WTC11 (cell line): ENCODE results near the gene SHPK. TPM values are rescaled to one million over a fixed set of nuclear protein-coding genes. Genes with fewer than 3 reads are reported as not detected.

Experiments
- total RNA-seq: library from RNA; stranded (reverse); gene quantifications from 3 replicates; pipeline ENCODE4 v1.2.3, GENCODE V29; 2021

The SHPK gene
- total RNA-seq, 1 experiment from 2014 or later = 29.2 TPM

Other genes starting within 250 kb of the SHPK start
- gene OR3A2, start 249.9 kb downstream of the SHPK start, total RNA-seq = not detected in 3 replicates
- gene OR1E1, start 237.8 kb downstream of the SHPK start, total RNA-seq = not detected in 3 replicates
- gene OR3A3, start 224.9 kb downstream of the SHPK start, total RNA-seq = not detected in 3 replicates
- not detected in 3 replicates for gene OR1E2, start 202.4 kb downstream of the SHPK start, total RNA-seq
- not detected in 3 replicates for gene SPATA22, start 164.4 kb downstream of the SHPK start, total RNA-seq
- 0.04 TPM in 1 of 3 replicates, not detected in the others for gene ASPA, start 160.3 kb downstream of the SHPK start, total RNA-seq
- gene TRPV3, start 78.4 kb downstream of the SHPK start, total RNA-seq = 0.35 to 0.82 TPM (median 0.53 TPM) in 3 replicates
- 4.4 to 6.1 TPM (median 4.7 TPM) in 3 replicates for gene TRPV1, start 26.8 kb downstream of the SHPK start, total RNA-seq
- gene CTNS, start 510 bp upstream of the SHPK start, total RNA-seq = 10.7 to 11.9 TPM (median 11.8 TPM) in 3 replicates
- gene TAX1BP3, start 32.3 kb upstream of the SHPK start, total RNA-seq = 71.9 to 76.9 TPM (median 76.2 TPM) in 3 replicates
- gene EMC6, start 32.6 kb upstream of the SHPK start, total RNA-seq = 81.2 to 89.7 TPM (median 86.0 TPM) in 3 replicates
- 6.4 to 9.5 TPM (median 8.8 TPM) in 3 replicates for gene P2RX5, start 59.9 kb upstream of the SHPK start, total RNA-seq
- gene HASPIN, start 87.7 kb upstream of the SHPK start, total RNA-seq = 30.0 to 30.8 TPM (median 30.4 TPM) in 3 replicates
- 18.6 to 21.3 TPM (median 19.5 TPM) in 3 replicates for gene ITGAE, start 164.9 kb upstream of the SHPK start, total RNA-seq
- 48.7 to 51.3 TPM (median 49.6 TPM) in 3 replicates for gene NCBP3, start 210.0 kb upstream of the SHPK start, total RNA-seq